Transverse colon (tissue), 4 donors: Measurements from ENCODE around the gene RAB37. TPM values are rescaled to one million over a fixed set of nuclear protein-coding genes. Genes with fewer than 3 reads are reported as not detected.

ENCODE experiments used
- DNase-seq: peaks from one replicate; pipeline ENCODE4 v3.0.0-alpha.2; 2019
- H3K27ac ChIP-seq, 4 donors: fragments of 200-600 bp; sonication (generic); 2 replicates each; pipeline ENCODE4 v1.5.1; 2016 to 2018; ENCODE audit warnings: inconsistent platforms in 4 of 4
- H3K27me3 ChIP-seq: fragments of 200-600 bp; sonication (generic); 2 replicates; pipeline ENCODE4 v1.5.1; 2017; ENCODE audit warnings: inconsistent platforms
- H3K36me3 ChIP-seq, 4 donors: fragments of 200-600 bp; sonication (generic); 2 replicates each; pipeline ENCODE4 v1.5.1; 2017 to 2019; ENCODE audit warnings: inconsistent platforms in 4 of 4
- H3K4me1 ChIP-seq, 4 donors: fragments of 200-600 bp; sonication (generic); 2 replicates each; pipeline ENCODE4 v1.5.1; 2017 to 2020; ENCODE audit warnings: inconsistent platforms in 4 of 4
- H3K4me3 ChIP-seq, 4 donors: fragments of 200-600 bp; sonication (generic); 1 replicate in 1 of 4; 2 replicates in 3 of 4; pipeline versions ENCODE4 v1.5.1 to v1.6.1; 2017 to 2019; ENCODE audit warnings: inconsistent platforms in 4 of 4
- H3K9me3 ChIP-seq, 2 donors: fragments of 200-600 bp; sonication (generic); 2 replicates each; pipeline ENCODE4 v1.5.1; 2017 to 2019; ENCODE audit warnings: inconsistent platforms in 2 of 2
- CTCF ChIP-seq, 5 experiments: fragments of 200-600 bp in 3 of 5; fragments of 450-650 bp in 2 of 5; sonication (generic) in 3 of 5; IDR thresholded peaks; 1 replicate in 2 of 5; 2 replicates in 3 of 5; pipeline ENCODE4 v1.5.1; 2016 to 2017; ENCODE audit warnings: antibody characterized with exemption in 5 of 5, inconsistent platforms in 3 of 5, mild to moderate bottlenecking in 2 of 5, moderate library complexity in 1 of 5
- EP300 ChIP-seq: sonication (generic); formaldehyde crosslinking; IDR thresholded peaks from one replicate; pipeline ENCODE4 v1.6.1; 2017; ENCODE audit warnings: antibody characterized with exemption, low read depth
- POLR2A ChIP-seq: fragments of 450-650 bp; IDR thresholded peaks from one replicate; pipeline ENCODE4 v1.6.1; 2016; ENCODE audit warnings: antibody characterized with exemption, mild to moderate bottlenecking, moderate library complexity
- POLR2AphosphoS5 ChIP-seq, 3 donors: sonication (generic); formaldehyde crosslinking; IDR thresholded peaks; one replicate each; pipeline ENCODE4 v1.6.1; 2016; ENCODE audit warnings: antibody characterized with exemption in 3 of 3
- WGBS, 2 donors: methylation state at CpG; one replicate each; pipeline ENCODE4 v1.1.5; 2018; ENCODE audit warnings: low coverage in 1 of 2; 5-methylcytosine and 5-hydroxymethylcytosine counted together
- in situ Hi-C, 4 donors: fragments of 200-750 bp; cut with MboI; loops; one replicate each; pipeline versions ENCODE4 v1.15.0 to v1.15.1; 2017; ENCODE audit warnings: low sequenced_read_pairs in 3 of 4, low pct_ligation_motif_present in 1 of 4, low pct_unique_long_range_greater_than_20kb in 1 of 4
- intact Hi-C: fragments of 100-400 bp; cut with DNase I; formaldehyde crosslinking; loops from one replicate; pipeline ENCODE4 v1.15.1; 2023; ENCODE audit warnings: low total_unique reads
- total RNA-seq, 4 donors: library from RNA; depleted of rRNA; stranded (reverse); fragments of >200 nt; gene quantifications; one replicate each; pipeline ENCODE4 v1.1.0, GENCODE V29; 2016

Gene RAB37
- total RNA-seq, 4 donors from 2014 or later: 5.2 to 10.5 (median 5.4) TPM; not detected in 1

- no peaks in the 10 kb centered on the region for H3K9me3 ChIP-seq
- H3K4me1 ChIP-seq: peaks cover 13 to 72% (median 41%) of the 10 kb centered on the region in 4 donors
- H3K27ac ChIP-seq: peak overlapping the region; percentile 90 to 93 (median 91)
- H3K36me3 ChIP-seq: no peaks in the 10 kb centered on the region
- 0 to 4% methylated on average over 3 to 42 of the region's 46 CpGs for WGBS, 2 donors
- H3K27me3 ChIP-seq: no peaks in the 10 kb centered on the region
- intact Hi-C loops (no loop called here), in situ Hi-C loops (loop anchor here in 2 of 4 donors (25.0 kb wide), 1 partner anchor 113 kb away; the partner anchor contains the start of genes FDXR (in 2 of the 2) and GRIN2C (in 2 of the 2))
- peak overlapping the region; percentile 80 to 94 (median 88) for H3K4me3 ChIP-seq
- TF ChIP-seq POLR2AphosphoS5 (IDR thresholded peaks at IDR 0.05) (peak in 2 of 3 donors; percentile 53 to 64), CTCF (IDR thresholded peaks at IDR 0.05) (no peak), EP300 (no peak), POLR2A (peak; percentile 68)
- DNase-seq: peak; percentile 59
Measured at GRCh38 chr17:74749279-74750038, 12.4 kb downstream of the RAB37 start.

- WGBS, 2 donors: 59% methylated on average over 6 of the region's 6 CpGs; no CpG with 5 or more reads in 1 of the 2 donors
- in situ Hi-C loops (no loop called here), intact Hi-C loops (no loop called here)
- Histone ChIP-seq H3K36me3 (no peaks in the 10 kb centered on the region), H3K27me3 (no peaks in the 10 kb centered on the region), H3K4me3 (peak overlapping the region; percentile 80 to 94 (median 88)), H3K4me1 (peaks cover 13 to 67% (median 38%) of the 10 kb centered on the region in 4 donors), H3K27ac (peak overlapping the region; percentile 90 to 93 (median 91)), H3K9me3 (no peaks in the 10 kb centered on the region)
- peak; percentile 22 for TF ChIP-seq POLR2A
- TF ChIP-seq CTCF (IDR thresholded peaks at IDR 0.05): no peak
- DNase-seq: no peak
Measured at GRCh38 chr17:74750039-74750326, 12.9 kb downstream of the RAB37 start.

- Histone ChIP-seq H3K4me1 (peaks cover 13 to 61% (median 33%) of the 10 kb centered on the region in 4 donors), H3K36me3 (no peaks in the 10 kb centered on the region), H3K9me3 (no peaks in the 10 kb centered on the region), H3K27me3 (no peaks in the 10 kb centered on the region), H3K4me3 (peak overlapping the region; percentile 80 to 94 (median 88)), H3K27ac (peak overlapping the region; percentile 90 to 93 (median 91))
- intact Hi-C loops (no loop called here), in situ Hi-C loops (no loop called here)
- DNase-seq: peak; percentile 66
- TF ChIP-seq EP300 (no peak), POLR2AphosphoS5 (IDR thresholded peaks at IDR 0.05) (peak in 1 of 3 donors; percentile 60), POLR2A (peak; percentile 24), CTCF (IDR thresholded peaks at IDR 0.05) (no peak)
- 52% methylated on average over 12 of the region's 13 CpGs; no CpG with 5 or more reads in 1 of the 2 donors for WGBS, 2 donors
Measured at GRCh38 chr17:74750327-74751069, 13.4 kb downstream of the RAB37 start.

GRCh38 chr17:74752415-74752814 lies 15.4 kb downstream of the RAB37 start:
- WGBS, 2 donors: 94% methylated on average over 9 of the region's 9 CpGs; no CpG with 5 or more reads in 1 of the 2 donors
- no peak for DNase-seq
- in situ Hi-C loops (no loop called here), intact Hi-C loops (no loop called here)
- no peaks in the 10 kb centered on the region for H3K36me3 ChIP-seq
- H3K9me3 ChIP-seq: no peaks in the 10 kb centered on the region
- no peak overlapping the region for H3K4me3 ChIP-seq
- no peaks in the 10 kb centered on the region for H3K27me3 ChIP-seq
- TF ChIP-seq EP300: no peak
- TF ChIP-seq CTCF (IDR thresholded peaks at IDR 0.05): no peak
- TF ChIP-seq POLR2AphosphoS5 (IDR thresholded peaks at IDR 0.05): no peak
- no peak for TF ChIP-seq POLR2A
- H3K27ac ChIP-seq: peak overlapping the region; percentile 44 to 93 (median 90)
- H3K4me1 ChIP-seq: peaks cover 16 to 60% (median 42%) of the 10 kb centered on the region in 4 donors
